Upper lobe of left lung (tissue), 6 donors: ENCODE measurements around the gene GNPTAB. TPM values are rescaled to one million over a fixed set of nuclear protein-coding genes. Genes with fewer than 3 reads are reported as not detected.

Experiments
- ATAC-seq, 2 donors: fragments of 200-7000 bp; cut with Tn5 transposase; one replicate each; pipeline ENCODE4 v1.9.1; 2022; ENCODE audit warnings: mild to moderate bottlenecking in 2 of 2, moderate library complexity in 2 of 2; ENCODE audit not compliant: low FRiP score in 2 of 2
- DNase-seq, 2 donors: peaks; one replicate each; pipeline ENCODE4 v3.0.0-alpha.2; 2019 to 2020
- H3K27ac ChIP-seq, 4 donors: fragments of 200-600 bp; sonication (generic); one replicate each; pipeline ENCODE4 v1.5.1; 2016 to 2019
- H3K27me3 ChIP-seq, 4 donors: fragments of 200-600 bp; sonication (generic); one replicate each; pipeline ENCODE4 v1.5.1; 2017 to 2019
- H3K36me3 ChIP-seq, 4 donors: fragments of 200-600 bp; sonication (generic); one replicate each; pipeline ENCODE4 v1.5.1; 2016 to 2019
- H3K4me1 ChIP-seq, 4 donors: fragments of 200-600 bp; sonication (generic); one replicate each; pipeline ENCODE4 v1.5.1; 2018 to 2019
- H3K4me3 ChIP-seq, 4 donors: fragments of 200-600 bp; sonication (generic); one replicate each; pipeline ENCODE4 v1.5.1; 2017 to 2019; ENCODE audit warnings: mild to moderate bottlenecking in 2 of 4, moderate library complexity in 1 of 4
- H3K9me3 ChIP-seq, 4 donors: fragments of 200-600 bp; sonication (generic); one replicate each; pipeline ENCODE4 v1.5.1; 2018 to 2019
- CTCF ChIP-seq, 6 experiments: fragments of 450-650 bp in 4 of 6; fragments of 200-600 bp in 2 of 6; sonication (generic) in 2 of 6; IDR thresholded peaks; one replicate each; pipeline ENCODE4 v1.5.1; 2016 to 2019; ENCODE audit warnings: antibody characterized with exemption in 6 of 6
- EP300 ChIP-seq, 4 donors: sonication (generic); formaldehyde crosslinking; IDR thresholded peaks; one replicate each; pipeline ENCODE4 v1.5.1; 2017; ENCODE audit warnings: antibody characterized with exemption in 4 of 4, control low read depth in 2 of 4
- POLR2A ChIP-seq, 4 donors: fragments of 450-650 bp; IDR thresholded peaks; one replicate each; pipeline ENCODE4 v1.5.1; 2016 to 2017; ENCODE audit warnings: antibody characterized with exemption in 4 of 4, mild to moderate bottlenecking in 2 of 4
- POLR2AphosphoS5 ChIP-seq, 2 donors: sonication (generic); formaldehyde crosslinking; IDR thresholded peaks; one replicate each; pipeline ENCODE4 v1.5.1; 2017; ENCODE audit warnings: antibody characterized with exemption in 2 of 2
- WGBS, 2 donors: methylation state at CpG; one replicate each; pipeline ENCODE4 v1.1.5; 2017 to 2018; 5-methylcytosine and 5-hydroxymethylcytosine counted together
- total RNA-seq, 6 donors: library from RNA; depleted of rRNA in 4 of 6; stranded (reverse); fragments of >200 nt in 4 of 6; gene quantifications; one replicate each; pipeline versions ENCODE4 v1.1.0 to v1.2.1, GENCODE V29; 2016 to 2021
- donor health status: DM: no; HTN: no; CAD: no; lungs with moderate emphysema.
- donor health status: DM: no; HTN: yes; CAD: no; lungs with severe emphysema.

Gene GNPTAB
- total RNA-seq, 6 donors from 2014 or later: 45.8 to 73.3 (median 57.5) TPM

- no peaks in the 10 kb centered on the region for H3K27me3 ChIP-seq
- no peaks in the 10 kb centered on the region for H3K4me1 ChIP-seq
- DNase-seq: no peak
- TF ChIP-seq EP300 (IDR thresholded peaks at IDR 0.05): no peak
- no peak for TF ChIP-seq POLR2AphosphoS5 (IDR thresholded peaks at IDR 0.05)
- no peak for TF ChIP-seq CTCF (IDR thresholded peaks at IDR 0.05)
- TF ChIP-seq POLR2A (IDR thresholded peaks at IDR 0.05): no peak
- H3K36me3 ChIP-seq: peaks cover 0 to 61% (median 12%) of the 10 kb centered on the region in 4 donors
- no peak overlapping the region for H3K27ac ChIP-seq
- no peaks in the 10 kb centered on the region for H3K9me3 ChIP-seq
- WGBS, 2 donors: 88 to 91% methylated on average over 2 of the region's 2 CpGs
- ATAC-seq: no peak
- H3K4me3 ChIP-seq: no peak overlapping the region
These were observed 97.6 kb downstream of the GNPTAB start for GRCh38 chr12:101733166-101733565.

GRCh38 chr12:101732318-101732717 lies 98.4 kb downstream of the GNPTAB start:
- no peaks in the 10 kb centered on the region for H3K27me3 ChIP-seq

GRCh38 chr12:101729842-101730241 lies 100.9 kb downstream of the GNPTAB start:
- Histone ChIP-seq H3K27me3 (no peaks in the 10 kb centered on the region), H3K9me3 (no peaks in the 10 kb centered on the region), H3K27ac (no peak overlapping the region), H3K4me1 (no peaks in the 10 kb centered on the region), H3K4me3 (no peak overlapping the region), H3K36me3 (peaks cover 0 to 71% (median 7%) of the 10 kb centered on the region in 4 donors)
- ATAC-seq (no peak), DNase-seq (no peak)
- TF ChIP-seq POLR2A (IDR thresholded peaks at IDR 0.05) (no peak), CTCF (IDR thresholded peaks at IDR 0.05) (no peak), POLR2AphosphoS5 (IDR thresholded peaks at IDR 0.05) (no peak), EP300 (IDR thresholded peaks at IDR 0.05) (no peak)

More at GRCh38 chr12:101732318-101732717, 98.4 kb downstream of the GNPTAB start:
- 91 to 96% methylated on average over 1 of the region's 1 CpG for WGBS, 2 donors
- DNase-seq (no peak), ATAC-seq (no peak)
- Histone ChIP-seq H3K36me3 (peaks cover 0 to 60% (median 9%) of the 10 kb centered on the region in 4 donors), H3K9me3 (no peaks in the 10 kb centered on the region), H3K27ac (no peak overlapping the region), H3K4me1 (no peaks in the 10 kb centered on the region), H3K4me3 (no peak overlapping the region)
- TF ChIP-seq POLR2AphosphoS5 (IDR thresholded peaks at IDR 0.05): no peak
- TF ChIP-seq EP300 (IDR thresholded peaks at IDR 0.05): no peak
- TF ChIP-seq CTCF (IDR thresholded peaks at IDR 0.05): no peak
- no peak for TF ChIP-seq POLR2A (IDR thresholded peaks at IDR 0.05)

- no peak for DNase-seq
- Histone ChIP-seq H3K36me3 (peaks cover 0 to 73% (median 11%) of the 10 kb centered on the region in 4 donors), H3K27ac (no peak overlapping the region), H3K4me1 (no peaks in the 10 kb centered on the region), H3K4me3 (no peak overlapping the region), H3K27me3 (no peaks in the 10 kb centered on the region), H3K9me3 (no peaks in the 10 kb centered on the region)
- TF ChIP-seq POLR2A (IDR thresholded peaks at IDR 0.05): no peak
- no peak for TF ChIP-seq CTCF (IDR thresholded peaks at IDR 0.05)
- no peak for TF ChIP-seq EP300 (IDR thresholded peaks at IDR 0.05)
- TF ChIP-seq POLR2AphosphoS5 (IDR thresholded peaks at IDR 0.05): no peak
- ATAC-seq: no peak
These were observed 103.7 kb downstream of the GNPTAB start for GRCh38 chr12:101727098-101727497.

- Histone ChIP-seq H3K27ac (no peak overlapping the region), H3K36me3 (peaks cover 0 to 45% (median 8%) of the 10 kb centered on the region in 4 donors), H3K4me1 (no peaks in the 10 kb centered on the region), H3K4me3 (no peak overlapping the region), H3K9me3 (no peaks in the 10 kb centered on the region), H3K27me3 (no peaks in the 10 kb centered on the region)
- ATAC-seq (no peak), DNase-seq (no peak)
- WGBS, 2 donors: 89 to 98% methylated on average over 4 of the region's 4 CpGs
- no peak for TF ChIP-seq EP300 (IDR thresholded peaks at IDR 0.05)
- no peak for TF ChIP-seq POLR2A (IDR thresholded peaks at IDR 0.05)
- no peak for TF ChIP-seq POLR2AphosphoS5 (IDR thresholded peaks at IDR 0.05)
- no peak for TF ChIP-seq CTCF (IDR thresholded peaks at IDR 0.05)
These were observed 108.4 kb downstream of the GNPTAB start for GRCh38 chr12:101722392-101722791.
